WTC11 (cell line): Measurements from ENCODE around the gene SLC9A7.

Experiments
- ATF6 ChIP-seq: sonication (generic); formaldehyde crosslinking; IDR thresholded peaks from 2 replicates; pipeline ENCODE4 v1.8.1; 2023; ENCODE audit warnings: mild to moderate bottlenecking, missing genetic modification reagents
- CTCF ChIP-seq: fragments of 200-600 bp; IDR thresholded peaks from 2 replicates; pipeline ENCODE4 v1.8.0; 2022; ENCODE audit warnings: antibody characterized with exemption
- E2F4 ChIP-seq: sonication (generic); formaldehyde crosslinking; IDR thresholded peaks from 2 replicates; pipeline ENCODE4 v1.8.1; 2022; ENCODE audit warnings: low read depth, mild to moderate bottlenecking, moderate library complexity, missing genetic modification reagents, borderline replicate concordance
- E2F5 ChIP-seq: sonication (generic); formaldehyde crosslinking; IDR thresholded peaks from 2 replicates; pipeline ENCODE4 v1.8.1; 2022; ENCODE audit warnings: mild to moderate bottlenecking, moderate library complexity, missing genetic modification reagents
- FOXJ3 ChIP-seq: sonication (generic); formaldehyde crosslinking; IDR thresholded peaks from 2 replicates; pipeline ENCODE4 v1.9.0; 2021; ENCODE audit warnings: missing genetic modification reagents, mild to moderate bottlenecking, borderline replicate concordance
- MAX ChIP-seq: sonication (generic); formaldehyde crosslinking; IDR thresholded peaks from 2 replicates; pipeline ENCODE4 v1.8.0; 2022; ENCODE audit warnings: mild to moderate bottlenecking, missing genetic modification reagents
- OVOL2 ChIP-seq: fragments of 250-450 bp; sonication (Bioruptor Pico); IDR thresholded peaks from 2 replicates; pipeline ENCODE4 v1.9.0; 2021; ENCODE audit warnings: mild to moderate bottlenecking, borderline replicate concordance
- ZNF138 ChIP-seq: sonication (generic); formaldehyde crosslinking; conservative IDR thresholded peaks from 2 replicates; pipeline ENCODE4 v1.8.1; 2022; ENCODE audit warnings: mild to moderate bottlenecking, moderate library complexity, missing genetic modification reagents
- ZNF263 ChIP-seq: sonication (generic); formaldehyde crosslinking; IDR thresholded peaks from 2 replicates; pipeline ENCODE4 v1.8.1; 2022; ENCODE audit warnings: low read depth, mild to moderate bottlenecking, moderate library complexity, missing genetic modification reagents
- ZNF317 ChIP-seq: sonication (generic); formaldehyde crosslinking; IDR thresholded peaks from 2 replicates; pipeline ENCODE4 v1.8.1; 2023; ENCODE audit warnings: low read depth, mild to moderate bottlenecking, moderate library complexity, missing genetic modification reagents, borderline replicate concordance

- TF ChIP-seq CTCF (no peak), ATF6 (CRISPR knock-in tag) (no peak), ZNF138 (CRISPR knock-in tag) (no peak), E2F5 (CRISPR knock-in tag) (no peak), MAX (CRISPR knock-in tag) (no peak), ZNF263 (CRISPR knock-in tag) (no peak), FOXJ3 (CRISPR knock-in tag) (no peak), OVOL2 (no peak), ZNF317 (no peak), E2F4 (no peak)
Observed at GRCh38 chrX:46803140-46803539, 44.2 kb upstream of the SLC9A7 start.
